ENCODE data around the gene SDK1.

SDK1 gene

GRCh38 chr7:4135301-4135700, 834.2 kb downstream of the SDK1 start:
- DNase-seq (ENCODE audit: low read depth), result no peak

GRCh38 chr7:4136036-4136435, 835.0 kb downstream of the SDK1 start:
- no peak for DNase-seq (ENCODE audit: low read depth)

DNA sequence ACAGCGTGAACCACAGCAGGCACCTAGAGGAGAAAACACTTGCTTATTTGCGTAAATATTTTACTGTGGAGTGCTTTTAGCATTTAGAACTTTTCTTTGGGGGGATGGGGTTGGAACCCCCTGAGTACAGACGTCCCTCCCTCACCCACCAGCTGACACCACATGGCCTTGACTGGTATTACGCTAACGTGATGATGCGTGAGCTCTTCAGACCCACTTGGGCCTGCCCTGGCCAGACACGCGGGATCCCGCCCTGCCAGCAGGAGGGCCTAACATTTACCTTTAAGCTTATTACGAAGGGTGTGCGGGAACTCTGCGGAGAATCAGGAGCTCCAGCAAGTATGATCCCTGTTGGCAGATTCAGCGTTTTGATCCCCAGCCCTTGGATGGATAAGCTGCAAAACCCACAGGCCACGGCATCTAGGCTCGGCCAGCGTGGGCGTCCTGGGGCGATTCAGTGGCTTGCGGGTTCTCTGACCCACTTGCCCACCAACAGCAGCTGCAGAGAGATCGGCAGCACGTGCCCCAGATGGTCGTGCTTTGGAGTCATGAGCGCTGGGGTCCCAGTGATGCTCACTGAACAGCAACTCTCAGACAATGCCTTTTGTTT, 835.6 kb downstream of the SDK1 start:
- no peak for DNase-seq (ENCODE audit: low read depth)

DNA sequence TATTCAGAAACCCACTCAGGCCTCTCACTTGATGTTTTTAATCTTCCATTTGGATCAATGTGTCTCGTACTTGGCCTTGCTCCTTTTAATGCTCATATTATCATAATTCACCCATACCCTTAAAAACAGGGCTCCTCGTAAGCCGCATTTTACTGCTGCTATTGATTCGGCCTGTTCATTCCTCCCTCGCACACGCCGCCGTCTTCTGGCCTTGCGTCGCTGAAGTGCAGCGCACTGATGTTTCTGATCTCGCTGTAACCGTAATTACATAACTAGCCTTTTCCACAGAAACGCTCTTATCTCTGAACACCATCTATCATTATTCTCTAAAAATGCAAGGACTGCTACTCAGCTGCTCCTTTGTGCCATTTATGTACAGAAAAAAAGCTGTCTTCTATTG, 836.5 kb downstream of the SDK1 start:
- DNase-seq (ENCODE audit: low read depth), result no peak

GRCh38 chr7:4138866-4139265, 837.8 kb downstream of the SDK1 start:
- no peak for DNase-seq (ENCODE audit: low read depth)

- DNase-seq (ENCODE audit: low read depth), result no peak
Measured at GRCh38 chr7:4139656-4140625, 838.9 kb downstream of the SDK1 start.

DNA sequence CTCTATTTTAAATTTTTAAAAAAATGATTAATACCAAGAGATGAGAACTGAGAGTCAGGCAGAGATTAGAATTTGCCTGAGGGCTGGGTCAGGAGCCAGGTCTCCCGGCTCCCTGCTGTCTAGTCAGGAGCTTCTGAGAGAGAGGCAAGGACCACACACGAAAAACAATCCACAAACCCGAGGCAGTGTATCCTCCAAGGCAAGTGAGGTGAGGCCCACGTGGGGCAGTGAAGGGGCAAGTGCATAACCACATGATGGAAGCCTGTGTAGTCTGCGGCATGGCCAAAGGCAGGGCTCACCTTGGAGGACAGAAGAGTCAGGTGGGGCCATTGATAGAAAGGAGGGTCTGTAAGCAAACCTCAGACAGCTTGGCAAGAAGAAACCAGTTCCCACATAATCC, 839.9 kb downstream of the SDK1 start:
- DNase-seq (ENCODE audit: low read depth), result no peak

GRCh38 chr7:4143006-4143405, 842.0 kb downstream of the SDK1 start:
- no peak for DNase-seq (ENCODE audit: low read depth)

DNA sequence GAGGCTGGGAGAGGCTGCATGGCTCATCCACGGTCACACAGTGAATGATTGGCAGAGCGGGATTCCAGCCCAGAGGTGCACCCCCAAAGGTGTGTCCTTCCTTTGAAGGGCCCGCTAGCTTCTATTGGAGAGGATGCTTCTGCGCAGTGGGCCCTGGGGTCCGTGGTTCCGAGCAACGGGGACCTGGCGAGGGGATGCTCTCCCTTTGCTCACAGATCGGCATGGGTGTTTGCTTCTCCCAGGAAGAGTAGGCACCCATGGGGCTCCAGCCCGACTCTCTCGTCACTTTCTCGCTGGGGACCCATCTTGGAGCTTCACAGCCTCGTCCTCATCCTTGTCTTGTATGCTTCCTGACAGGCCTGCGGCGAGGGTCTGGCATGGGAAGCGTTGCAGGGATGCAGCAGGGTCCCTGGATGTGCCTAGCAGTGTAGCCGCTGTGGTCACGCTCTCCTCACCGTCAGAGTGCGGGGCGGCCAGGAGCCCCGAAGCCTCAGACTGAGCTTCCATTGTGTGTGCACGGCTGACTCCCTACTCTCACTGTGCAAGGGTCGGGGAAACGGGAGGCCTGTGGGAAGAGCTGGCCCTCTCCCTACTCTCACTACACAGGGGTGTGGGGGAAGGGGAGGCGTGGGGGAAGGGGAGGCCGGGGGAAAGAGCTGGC, 842.6 kb downstream of the SDK1 start:
- no peak for DNase-seq (ENCODE audit: low read depth)

DNA sequence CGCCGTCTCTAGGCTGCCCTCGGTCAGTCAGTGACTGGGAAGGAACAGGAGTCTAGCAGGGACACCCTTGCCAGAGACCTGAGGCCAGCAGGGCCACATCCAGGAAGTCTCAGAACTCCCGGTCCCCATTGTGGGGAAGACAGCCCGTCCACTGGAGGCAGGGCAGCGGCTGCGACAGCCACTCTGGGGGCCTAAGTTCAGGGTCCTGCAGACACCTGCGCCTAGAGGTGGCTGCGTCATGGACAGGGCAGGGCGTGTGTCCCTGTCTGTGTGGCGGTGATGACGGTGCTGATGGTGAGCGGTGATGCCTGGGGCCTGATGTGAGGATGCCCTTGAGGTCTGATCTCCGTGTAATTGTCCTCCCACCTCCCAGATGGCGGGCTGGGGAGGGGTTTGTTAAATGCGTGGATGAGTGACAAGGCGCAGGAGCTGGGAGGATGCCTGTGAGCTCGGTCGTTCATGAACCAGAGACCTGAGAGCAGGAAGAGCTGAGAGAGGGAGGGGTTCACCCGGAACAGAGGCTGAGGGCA, 843.2 kb downstream of the SDK1 start:
- DNase-seq (ENCODE audit: low read depth), result no peak

GRCh38 chr7:4144811-4145510, 843.9 kb downstream of the SDK1 start:
- DNase-seq (ENCODE audit: low read depth), result no peak

GRCh38 chr7:4145576-4145975, 844.5 kb downstream of the SDK1 start:
- no peak for DNase-seq (ENCODE audit: low read depth)

DNA sequence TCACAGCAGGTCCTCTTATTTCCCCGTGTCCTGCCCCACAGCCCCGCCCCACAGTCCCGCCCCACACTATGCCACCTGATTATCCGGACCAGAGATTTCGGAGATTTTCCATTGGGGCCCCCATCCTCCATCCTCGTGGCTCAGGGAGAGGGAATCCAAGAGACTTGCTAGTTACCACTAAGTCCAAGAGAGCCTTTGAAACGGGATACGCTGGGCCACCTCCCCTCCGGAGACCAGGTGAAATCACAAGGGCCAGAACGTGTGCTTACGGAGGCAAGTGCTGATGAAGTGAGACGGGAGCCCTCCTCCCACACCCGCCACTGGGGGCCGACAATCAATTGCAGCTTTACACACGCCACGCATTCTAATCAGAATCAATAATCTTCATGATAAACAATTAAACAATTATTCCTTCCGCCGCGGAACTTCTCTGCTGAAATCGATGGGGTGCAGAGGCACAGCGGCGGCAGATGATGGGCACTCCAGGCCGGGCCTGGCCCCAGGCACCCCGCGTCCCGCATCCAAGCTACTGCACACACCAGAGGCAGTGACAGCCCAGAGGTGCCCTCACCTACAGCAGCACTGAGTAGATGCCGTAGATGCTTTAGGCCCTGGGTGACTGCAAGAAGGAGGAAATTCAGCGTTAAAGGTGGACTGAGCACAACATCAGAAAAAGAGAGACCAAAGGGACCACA, 847.0 kb downstream of the SDK1 start:
- no peak for DNase-seq (ENCODE audit: low read depth)

- no peak for DNase-seq (ENCODE audit: low read depth)
Measured at GRCh38 chr7:4149236-4149635, 848.2 kb downstream of the SDK1 start.

DNA sequence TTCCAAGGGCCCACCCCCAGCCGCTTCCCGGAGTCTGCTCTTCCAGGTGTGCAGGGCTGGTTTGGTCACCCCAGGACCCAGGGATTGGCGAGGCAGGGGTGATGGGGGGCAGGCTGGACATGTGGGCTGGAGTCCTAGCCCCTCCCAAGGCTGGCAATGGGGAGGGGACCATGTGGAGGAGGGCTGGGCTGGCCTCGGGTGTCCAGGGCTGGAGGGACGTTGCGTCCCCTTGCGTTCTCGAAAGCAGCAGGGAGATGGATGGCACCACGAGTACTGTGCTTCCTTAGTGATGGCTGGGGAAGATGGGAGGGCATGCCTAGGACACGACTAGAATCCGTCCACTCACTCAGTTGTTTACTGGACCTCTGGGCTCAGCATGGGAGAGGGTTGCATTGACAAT, 848.6 kb downstream of the SDK1 start:
- DNase-seq (ENCODE audit: low read depth), result no peak

- DNase-seq (ENCODE audit: low read depth), result no peak
Measured at GRCh38 chr7:4150731-4151130, 849.7 kb downstream of the SDK1 start.

GRCh38 chr7:4151524-4151923, 850.5 kb downstream of the SDK1 start:
- DNase-seq (ENCODE audit: low read depth), result no peak

DNA sequence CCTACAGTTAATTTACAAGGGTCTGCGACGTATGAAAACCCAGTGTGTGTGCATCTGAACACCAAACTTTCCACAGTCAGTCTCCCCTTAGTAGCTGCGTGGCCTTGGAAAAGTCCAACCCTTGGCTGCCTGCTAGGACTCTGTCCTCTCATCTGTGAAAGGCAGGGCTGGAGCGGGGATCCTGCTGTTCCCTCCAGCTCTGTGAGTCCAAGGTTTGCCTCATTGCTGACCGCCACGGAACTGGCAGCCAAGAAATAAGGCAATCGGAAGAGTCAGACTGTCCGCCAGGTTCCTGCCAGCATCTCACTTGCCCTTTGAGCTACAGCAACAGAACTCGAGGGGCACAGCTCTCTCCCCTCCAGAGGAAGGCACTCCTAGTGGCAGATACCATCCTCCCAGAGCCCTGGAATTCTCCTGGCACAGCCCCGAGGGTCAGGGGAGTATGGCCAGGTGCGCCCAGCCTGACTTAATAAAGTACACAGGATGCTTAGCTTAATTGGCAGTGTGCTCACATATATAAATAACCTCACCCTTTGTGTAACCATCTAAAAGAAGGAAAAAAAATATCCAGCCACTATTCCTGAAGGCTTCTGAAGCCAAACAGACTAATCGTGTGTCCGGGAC, 851.0 kb downstream of the SDK1 start:
- DNase-seq (ENCODE audit: low read depth), result no peak

GRCh38 chr7:4154882-4155535, 854.0 kb downstream of the SDK1 start:
- DNase-seq (ENCODE audit: low read depth), result no peak

- DNase-seq (ENCODE audit: low read depth), result no peak
Measured at GRCh38 chr7:4156190-4156589, 855.1 kb downstream of the SDK1 start.

- DNase-seq (ENCODE audit: low read depth), result no peak
Measured at GRCh38 chr7:4157651-4158050, 856.6 kb downstream of the SDK1 start.

Data from activated T-cell treated with anti-CD3 and anti-CD28 coated beads for 48 hours (primary cell).